SH-SY5Y (cell line): ENCODE data around the gene CHRNA3.

ENCODE experiments used
- GATA2 ChIP-seq: IDR thresholded peaks from 2 replicates; pipeline ENCODE4 v1.6.1; 2011; ENCODE audit warnings: mild to moderate bottlenecking, low read depth, low read length
- GATA3 ChIP-seq: IDR thresholded peaks from 2 replicates; pipeline ENCODE4 v1.6.1; 2011; ENCODE audit warnings: low read depth, mild to moderate bottlenecking, low read length, moderate library complexity

The CHRNA3 gene

DNA sequence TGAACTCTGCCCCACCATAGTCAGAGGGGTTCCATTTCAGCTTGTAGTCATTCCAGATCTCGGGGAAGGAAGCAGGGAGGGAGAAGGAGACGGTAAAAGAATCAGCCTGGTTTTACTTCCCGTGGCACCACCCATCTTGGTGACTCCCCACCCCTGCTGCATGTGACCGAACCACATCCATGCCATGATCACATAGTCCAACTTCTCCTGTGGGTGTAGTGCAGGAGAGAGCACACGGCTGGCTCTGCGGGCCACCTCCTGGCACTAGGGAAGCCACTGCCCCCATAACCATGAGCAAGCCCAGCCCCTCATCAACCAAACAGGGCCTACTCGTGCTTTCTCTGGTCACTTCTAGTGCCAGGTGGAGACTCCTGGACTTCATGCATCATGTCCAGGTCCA is 3.7 kb downstream of the CHRNA3 start:
- TF ChIP-seq GATA3 (no peak), GATA2 (no peak)

DNA sequence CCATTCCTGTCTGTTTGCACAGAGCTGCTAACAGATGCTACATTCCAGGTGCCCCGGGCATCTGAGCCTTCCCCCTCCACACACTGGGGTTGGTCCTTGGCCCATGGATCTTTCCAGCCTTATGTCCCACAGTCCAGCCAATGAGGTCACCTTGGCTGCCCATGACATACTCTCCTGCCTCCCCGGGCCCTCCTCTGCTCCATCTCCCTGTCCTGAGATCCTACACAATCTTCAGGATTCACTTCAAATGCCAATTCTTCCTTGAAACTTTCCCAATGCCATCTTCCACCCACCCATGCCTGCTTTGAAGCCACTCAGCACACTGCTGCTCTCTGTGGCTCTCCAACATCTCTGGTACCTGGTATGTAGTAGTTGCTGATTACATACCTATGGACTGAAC is 4.3 kb downstream of the CHRNA3 start:
- TF ChIP-seq GATA2 (no peak), GATA3 (no peak)

DNA sequence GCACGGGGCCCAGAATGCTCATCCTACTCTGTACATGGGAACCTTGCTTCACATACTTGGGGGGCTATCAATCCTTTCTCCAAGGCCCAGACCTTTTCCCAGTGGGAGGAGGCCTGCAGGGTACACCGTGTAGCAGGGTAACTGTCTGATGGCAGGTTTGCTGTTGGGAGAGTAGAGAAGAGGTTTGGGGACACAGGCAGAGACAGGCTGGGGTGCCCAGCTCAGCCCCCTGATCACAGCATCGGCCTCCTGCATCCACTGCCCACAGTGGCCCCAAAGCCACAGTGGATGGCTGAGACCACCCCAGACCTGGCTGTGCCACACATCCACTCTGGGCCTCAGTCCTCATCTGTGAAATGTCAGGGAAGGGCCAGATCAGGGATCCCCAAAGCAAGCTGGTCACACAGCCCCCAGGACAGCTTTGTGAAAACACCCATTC is 5.6 kb downstream of the CHRNA3 start:
- no peak for TF ChIP-seq GATA2
- no peak for TF ChIP-seq GATA3

DNA sequence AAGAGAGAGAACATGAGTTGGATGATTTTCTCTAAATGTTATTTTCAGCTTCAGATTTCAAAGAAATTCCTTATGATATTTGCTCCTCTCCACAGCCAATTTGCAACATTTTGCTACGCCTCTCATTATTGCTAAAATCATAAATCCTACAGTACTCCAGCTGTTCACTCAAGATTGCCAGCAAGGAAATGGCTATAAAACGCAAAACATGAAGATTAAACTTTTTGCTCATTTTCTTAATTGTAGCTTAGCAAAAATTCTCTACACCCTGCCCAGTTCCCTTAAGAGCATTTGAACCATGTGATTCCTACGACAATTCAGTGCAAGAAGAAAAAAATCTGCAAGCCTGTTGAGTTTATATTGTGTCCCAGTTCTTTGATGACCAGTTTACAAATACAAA is 6.8 kb downstream of the CHRNA3 start:
- TF ChIP-seq GATA2 (no peak), GATA3 (no peak)

DNA sequence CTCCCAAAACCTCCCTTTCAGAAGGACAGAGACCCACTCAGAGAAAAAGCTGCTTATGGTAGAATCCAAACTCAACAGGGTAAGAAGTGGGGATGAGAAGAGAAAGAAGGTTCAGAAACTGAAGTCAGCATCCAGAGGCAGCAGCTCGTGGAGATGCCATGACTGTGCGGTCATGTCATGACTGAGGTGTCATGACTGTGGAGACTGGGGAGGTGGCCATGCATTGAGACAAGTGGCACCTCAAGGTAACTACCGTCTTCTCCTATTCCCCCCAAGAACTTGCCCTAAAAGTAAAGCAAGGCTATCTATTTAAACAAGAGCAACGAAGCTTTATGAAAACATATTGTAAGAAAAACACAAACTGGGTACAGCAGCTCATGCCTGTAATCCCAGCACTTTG is 15.1 kb downstream of the CHRNA3 start:
- TF ChIP-seq GATA2 = no peak
- TF ChIP-seq GATA3 = no peak

DNA sequence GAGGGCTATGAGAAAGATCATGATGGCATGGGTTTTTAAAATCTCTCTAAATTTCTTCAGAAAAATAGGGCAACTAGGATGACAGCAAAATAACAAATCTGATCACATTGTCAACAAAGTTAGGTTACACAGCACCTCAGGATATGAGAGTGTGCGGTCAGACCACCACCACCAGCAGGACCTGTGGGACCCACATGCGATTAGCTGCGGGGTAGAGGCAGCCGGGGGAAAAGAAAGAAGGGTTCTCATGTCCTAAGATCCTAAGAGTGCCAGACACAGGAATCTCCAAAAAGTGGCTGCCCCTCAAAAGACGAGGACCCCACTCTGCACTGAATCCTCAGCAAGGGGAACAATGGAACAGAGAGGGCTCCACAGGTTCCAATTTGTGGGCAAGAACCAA is 15.6 kb downstream of the CHRNA3 start:
- no peak for TF ChIP-seq GATA2

DNA sequence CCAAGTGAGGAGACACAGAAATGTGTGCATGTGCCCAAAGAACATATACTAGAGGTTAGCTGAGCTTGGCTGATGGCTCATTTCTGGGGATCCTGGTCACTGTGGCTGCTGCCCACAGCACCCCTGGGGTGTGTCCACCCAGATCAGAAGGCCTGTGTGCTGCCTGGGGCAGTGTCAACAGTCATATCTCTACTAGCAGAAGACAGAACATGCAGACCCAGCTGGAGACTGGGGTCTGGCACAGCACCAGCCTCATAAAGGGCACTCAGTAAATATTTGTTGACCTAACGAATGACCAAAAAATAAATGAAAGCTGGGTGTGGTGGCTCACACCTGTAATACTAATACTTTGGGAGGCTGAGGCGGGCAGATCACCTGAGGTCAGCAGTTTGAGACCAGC is 16.4 kb downstream of the CHRNA3 start:
- TF ChIP-seq GATA3 = no peak
- no peak for TF ChIP-seq GATA2

DNA sequence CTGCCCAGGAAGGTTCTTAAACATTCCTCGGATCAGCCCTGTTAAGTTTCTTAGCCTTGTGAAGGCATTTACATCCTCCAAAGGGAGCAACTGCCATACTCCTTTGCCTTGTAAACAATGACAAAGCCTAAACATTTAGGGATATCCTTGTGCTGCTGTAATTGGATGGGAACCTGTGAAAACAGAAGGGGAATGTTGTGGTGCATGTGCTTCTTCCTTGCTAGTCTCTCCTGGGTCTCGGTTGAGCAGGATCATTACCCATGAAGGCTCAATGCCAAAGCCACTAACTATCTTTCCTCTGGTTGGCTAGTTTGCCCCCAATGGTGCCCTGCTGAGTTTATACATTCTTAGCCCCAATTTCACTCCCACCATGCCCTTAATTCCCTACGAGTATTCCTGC is 17.3 kb downstream of the CHRNA3 start:
- TF ChIP-seq GATA3 (no peak), GATA2 (no peak)

DNA sequence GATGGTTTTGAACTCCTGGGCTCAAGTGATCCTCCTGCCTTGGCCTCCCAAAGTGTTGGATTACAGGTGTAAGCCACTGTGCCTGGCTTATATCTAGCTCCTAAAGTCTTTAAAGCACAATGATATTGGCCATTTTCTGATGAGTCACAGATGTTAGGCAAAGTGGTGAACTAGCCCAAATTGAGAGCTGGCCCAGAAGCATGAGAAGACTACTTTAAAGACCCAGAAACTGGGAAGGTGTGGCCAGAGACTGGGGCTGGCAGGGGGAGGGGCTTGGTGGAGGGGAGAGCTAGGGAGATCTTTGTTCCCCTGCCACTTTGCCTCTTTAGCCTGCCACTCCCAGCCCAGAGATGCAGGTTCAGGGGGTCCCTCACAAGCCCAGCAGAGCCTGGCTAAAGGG is 21.6 kb downstream of the CHRNA3 start:
- no peak for TF ChIP-seq GATA2

DNA sequence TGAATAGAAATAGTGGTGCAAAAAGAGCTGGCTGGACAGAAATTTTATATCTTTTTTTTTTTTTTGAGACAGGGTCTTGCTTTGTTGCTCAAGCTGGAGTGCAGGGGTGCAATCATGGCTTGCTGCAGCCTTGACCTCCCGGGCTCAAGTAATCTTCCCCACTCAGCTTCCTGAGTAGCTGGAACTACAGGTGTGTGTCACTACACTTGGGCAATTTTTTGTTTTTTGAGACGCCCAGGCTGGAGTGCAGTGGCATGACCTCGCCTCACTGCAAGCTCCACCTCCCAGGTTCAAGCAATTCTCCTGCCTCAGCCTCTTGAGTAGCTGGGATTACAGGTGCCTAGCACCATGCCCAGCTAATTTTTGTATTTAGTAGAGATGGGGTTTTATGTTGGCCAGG is 22.4 kb downstream of the CHRNA3 start:
- TF ChIP-seq GATA2 = no peak
- TF ChIP-seq GATA3 = no peak

DNA sequence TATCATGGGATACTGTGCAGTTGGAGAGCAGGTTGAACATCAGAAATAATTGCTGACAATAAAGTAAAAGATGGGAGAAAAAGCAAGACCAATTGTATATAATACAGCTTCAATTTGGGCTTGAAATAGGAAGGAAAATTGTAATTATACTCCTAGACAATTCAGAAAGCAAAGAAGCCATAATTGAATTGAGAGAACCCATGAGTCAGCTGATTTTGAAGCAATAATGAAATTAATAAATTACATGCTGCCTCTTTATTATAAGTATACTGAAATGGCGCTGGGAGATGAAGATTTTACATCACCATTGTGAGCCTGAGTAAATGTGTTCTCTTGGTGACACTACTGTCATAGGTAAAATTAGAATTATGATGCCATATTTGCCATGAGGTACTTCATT is 23.2 kb downstream of the CHRNA3 start:
- no peak for TF ChIP-seq GATA3
- no peak for TF ChIP-seq GATA2

DNA sequence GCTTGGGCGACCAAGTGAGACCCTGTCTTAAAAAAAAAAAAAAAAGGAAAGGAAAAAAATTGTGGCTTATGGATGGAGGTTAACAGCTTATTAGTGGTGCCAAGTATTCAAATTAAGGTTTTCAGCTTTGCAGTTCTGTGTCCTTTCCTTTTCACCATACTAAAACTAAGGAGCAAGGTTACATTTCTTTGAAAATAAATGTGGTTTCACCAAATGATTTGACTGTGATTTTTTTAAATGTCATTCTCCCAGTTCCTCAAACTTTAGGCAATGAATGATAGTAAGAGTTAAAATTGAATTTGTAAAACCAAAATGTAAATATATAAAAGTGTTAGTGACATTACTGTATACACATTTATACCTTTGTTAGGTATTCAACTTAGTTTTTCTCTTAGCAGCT is 45.9 kb downstream of the CHRNA3 start:
- TF ChIP-seq GATA2 (no peak), GATA3 (no peak)

DNA sequence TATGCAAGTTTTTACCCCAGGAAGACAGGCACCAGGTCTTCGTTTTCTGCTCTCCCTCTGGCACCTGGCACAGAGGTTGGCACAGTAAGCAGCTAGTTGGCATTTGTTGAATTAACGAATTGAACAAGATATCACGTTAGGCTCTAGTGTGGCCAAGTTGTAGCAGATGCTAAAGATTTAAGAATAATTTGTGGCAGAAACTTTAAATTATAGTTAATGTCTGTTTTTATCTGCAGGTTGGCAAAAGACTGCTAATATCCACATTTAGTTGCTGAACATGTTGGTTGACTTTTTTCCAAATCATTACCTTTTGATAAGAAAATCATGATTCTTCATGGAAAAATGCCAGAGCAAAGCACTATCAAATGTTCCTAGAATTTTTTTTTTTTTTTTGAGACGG is 47.4 kb downstream of the CHRNA3 start:
- no peak for TF ChIP-seq GATA2
- TF ChIP-seq GATA3 = no peak

DNA sequence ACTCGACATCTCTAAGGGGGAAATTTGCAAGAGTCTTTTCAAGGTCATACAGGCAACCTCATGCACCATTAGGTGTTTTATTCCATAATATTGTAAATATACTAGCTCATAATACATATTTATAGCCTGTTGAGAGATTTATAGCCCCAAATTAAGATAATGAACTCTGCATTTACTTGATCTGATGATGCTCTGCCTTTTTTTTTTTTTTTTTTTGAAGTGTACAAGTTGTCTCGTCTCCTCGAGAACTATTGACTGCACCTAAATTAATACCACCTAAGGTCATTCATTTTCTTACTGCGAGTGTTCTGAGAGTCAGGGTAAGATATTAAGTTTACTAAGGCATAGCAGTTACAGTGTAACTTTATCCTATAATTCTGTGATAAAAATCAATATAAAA is 49.4 kb downstream of the CHRNA3 start:
- TF ChIP-seq GATA3 (no peak), GATA2 (no peak)

DNA sequence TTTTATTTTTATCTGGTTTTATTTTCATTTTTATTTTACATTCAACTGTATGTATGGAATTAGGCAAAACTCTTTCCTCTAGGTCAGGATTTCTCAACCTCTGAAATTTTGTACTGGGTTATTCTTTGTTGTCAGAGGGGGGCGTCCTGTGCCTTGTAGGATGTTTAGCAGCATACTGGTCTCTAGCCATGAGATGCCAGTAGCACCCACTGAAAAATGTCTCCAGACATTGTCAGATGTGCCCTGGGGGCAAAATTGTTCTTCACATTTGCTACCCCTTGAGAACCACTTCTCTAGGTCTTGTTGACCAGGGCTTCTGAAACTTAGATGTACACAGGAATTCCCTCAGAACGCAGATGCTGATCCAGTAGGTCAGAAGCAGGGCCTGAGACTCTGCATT is 50.1 kb downstream of the CHRNA3 start:
- no peak for TF ChIP-seq GATA2
- TF ChIP-seq GATA3 = no peak

DNA sequence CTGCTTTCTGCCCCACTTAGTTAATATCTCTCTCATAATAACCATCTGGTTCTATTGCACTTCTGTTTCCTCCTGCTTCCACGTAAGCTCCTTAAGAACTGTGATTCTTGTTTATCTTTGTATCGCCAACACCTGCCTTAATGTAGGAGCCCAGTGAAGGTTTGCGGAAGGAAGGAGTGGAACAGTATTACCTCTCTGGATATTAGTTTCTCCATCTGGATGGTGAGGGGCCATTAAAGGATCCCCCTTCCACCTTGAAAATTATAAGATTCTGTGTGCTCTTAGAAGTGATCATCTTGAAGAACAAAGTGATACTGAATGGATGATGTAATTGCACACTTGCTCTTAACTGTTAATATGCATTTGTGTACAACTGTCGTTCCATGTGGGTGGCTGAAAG is 53.3 kb downstream of the CHRNA3 start:
- TF ChIP-seq GATA3 = no peak
- no peak for TF ChIP-seq GATA2
